HCT116 (cell line): ENCODE results near the gene SMG5.

Source experiments
- CEBPB ChIP-seq: IDR thresholded peaks from 2 replicates; pipeline ENCODE4 v1.6.1; 2012; ENCODE audit warnings: low read depth
- CTCF ChIP-seq, 3 experiments: fragments of 200-600 bp in 1 of 3; sonication (generic) in 1 of 3; IDR thresholded peaks in 2 of 3; conservative IDR thresholded peaks in 1 of 3; 2 replicates each; pipeline ENCODE4 v1.5.1; 2012 to 2017; ENCODE audit warnings: low read depth in 2 of 3, low read length in 2 of 3, antibody characterized with exemption in 1 of 3, borderline replicate concordance in 1 of 3, control low read depth in 1 of 3, mild to moderate bottlenecking in 1 of 3, mixed read lengths in 1 of 3, mixed run types in 1 of 3, moderate library complexity in 1 of 3; ENCODE audit not compliant: insufficient read depth in 1 of 3
- EZH2 ChIP-seq: fragments of 200-600 bp; sonication (generic); IDR thresholded peaks from 2 replicates; pipeline ENCODE4 v1.6.1; 2017; ENCODE audit warnings: antibody characterized with exemption, mixed run types
- EZH2phosphoT487 ChIP-seq: fragments of 200-600 bp; IDR thresholded peaks from 2 replicates; pipeline ENCODE4 v1.6.1; 2018; ENCODE audit warnings: antibody characterized with exemption, borderline replicate concordance
- FOSL1 ChIP-seq: IDR thresholded peaks from 2 replicates; pipeline ENCODE4 v1.6.1; 2012; ENCODE audit warnings: low read depth
- JUND ChIP-seq: IDR thresholded peaks from 2 replicates; pipeline ENCODE4 v1.6.1; 2012
- POLR2A ChIP-seq: IDR thresholded peaks from 2 replicates; pipeline ENCODE4 v1.7.0; 2011; ENCODE audit warnings: borderline replicate concordance; ENCODE audit not compliant: insufficient read depth, insufficient read length; ENCODE audit errors: extremely low read depth
- RAD21 ChIP-seq: IDR thresholded peaks from 2 replicates; pipeline ENCODE4 v1.6.1; 2012; ENCODE audit warnings: low read depth, mild to moderate bottlenecking
- REST ChIP-seq: IDR thresholded peaks from 2 replicates; pipeline ENCODE4 v1.6.1; 2012; ENCODE audit warnings: low read depth

- TF ChIP-seq CTCF (IDR thresholded peaks at IDR 0.05 in 2 of 3, conservative IDR thresholded peaks at IDR 0.05 in 1 of 3; ENCODE audit: borderline replicate concordance in 1 of 3, insufficient read depth in 1 of 3, low read depth in 2 of 3, low read length in 2 of 3): no peak
- no peak for TF ChIP-seq FOSL1
- no peak for TF ChIP-seq REST
- no peak for TF ChIP-seq EZH2
- TF ChIP-seq POLR2A: no peak
- no peak for TF ChIP-seq CEBPB
- TF ChIP-seq EZH2phosphoT487: no peak
- TF ChIP-seq JUND: no peak
- no peak for TF ChIP-seq RAD21
These were observed 25.5 kb upstream of the SMG5 start for GRCh38 chr1:156308078-156308477.
